ENCODE data around the gene CSE1L. TPM values are rescaled to one million over a fixed set of nuclear protein-coding genes. Genes with fewer than 3 reads are reported as not detected.
"Not testable (repeated sequence)": the region's sequence is repeated elsewhere in the genome, so short reads cannot be mapped to it uniquely, and the experiment has no call there.

Gene CSE1L
- polyA plus RNA-seq, 1 donor, result 56.4 TPM

DNA sequence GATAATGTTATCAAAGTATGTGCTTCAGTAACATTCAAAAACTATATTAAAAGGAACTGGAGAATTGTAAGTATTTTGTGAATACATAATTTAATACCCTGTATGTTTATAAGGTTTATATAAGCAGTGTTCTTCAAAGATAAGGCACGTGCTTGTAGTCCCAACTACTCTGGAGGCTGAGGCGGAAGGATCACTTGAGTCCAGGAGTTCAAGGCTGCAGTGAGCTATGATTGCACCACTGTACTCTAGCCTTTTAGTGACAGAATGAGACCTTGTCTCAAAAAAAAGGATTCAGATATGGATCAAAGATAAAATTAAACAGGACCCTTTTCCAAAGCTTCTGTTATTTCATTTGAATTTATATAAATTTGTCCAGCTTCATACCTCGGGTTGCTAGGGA, 17.2 kb downstream of the CSE1L start:
- DNase-seq (ENCODE audit: low read depth), result no peak

DNA sequence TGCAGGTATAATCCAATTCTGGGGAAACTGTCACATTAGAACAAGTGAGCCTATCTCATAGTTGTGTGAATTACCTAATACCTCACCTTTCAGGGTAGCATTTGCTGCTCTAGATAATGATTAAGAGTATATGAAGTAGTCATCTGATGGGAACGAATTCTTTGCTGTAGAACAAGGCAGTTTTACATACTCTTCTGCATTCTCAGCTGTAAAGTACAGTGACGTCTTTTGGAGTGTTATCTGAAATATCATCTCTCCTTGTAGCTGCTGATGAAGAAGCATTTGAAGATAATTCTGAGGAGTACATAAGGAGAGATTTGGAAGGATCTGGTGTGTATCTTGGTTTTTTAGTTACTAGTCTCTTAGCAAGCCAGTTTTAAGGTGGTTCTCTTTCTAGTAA, 28.4 kb downstream of the CSE1L start:
- no peak for DNase-seq (ENCODE audit: low read depth)

DNA sequence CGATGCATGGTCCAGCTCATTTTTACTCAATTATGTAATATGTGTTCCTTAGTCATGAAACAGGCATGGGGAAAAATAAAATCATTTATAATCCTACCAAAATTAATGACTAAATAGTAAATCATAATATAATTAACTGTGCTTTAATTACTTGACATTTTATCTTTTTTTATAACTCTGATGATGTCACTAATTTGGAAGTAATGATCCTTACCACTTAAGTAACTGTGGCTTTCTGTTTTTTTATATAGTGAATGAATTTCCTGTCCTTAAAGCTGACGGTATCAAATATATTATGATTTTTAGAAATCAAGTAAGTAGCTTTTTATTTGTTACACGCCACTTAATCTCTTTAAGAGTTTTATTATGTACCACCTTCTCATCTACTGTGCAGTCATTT, 32.2 kb downstream of the CSE1L start:
- DNase-seq (ENCODE audit: low read depth), result no peak

DNA sequence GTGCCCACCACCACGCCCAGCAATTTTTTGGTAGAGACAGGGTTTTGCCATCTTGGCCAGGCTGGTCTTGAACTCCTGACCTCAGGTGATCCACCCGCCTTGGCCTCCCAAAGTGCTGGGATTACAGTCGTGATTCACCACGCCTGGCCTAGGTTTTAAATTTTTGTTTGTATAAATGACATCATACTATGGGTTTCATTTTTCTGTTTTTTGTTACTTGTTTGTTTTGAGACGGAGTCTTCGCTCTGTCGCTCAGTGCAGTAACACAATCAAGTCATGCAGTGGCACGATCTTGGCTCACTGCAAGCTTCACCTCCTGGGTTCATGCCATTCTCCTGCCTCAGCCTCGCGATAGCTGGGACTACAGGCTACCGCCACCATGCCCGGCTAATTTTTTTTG, 36.2 kb downstream of the CSE1L start:
- not testable (repeated sequence) for DNase-seq (ENCODE audit: low read depth)

DNA sequence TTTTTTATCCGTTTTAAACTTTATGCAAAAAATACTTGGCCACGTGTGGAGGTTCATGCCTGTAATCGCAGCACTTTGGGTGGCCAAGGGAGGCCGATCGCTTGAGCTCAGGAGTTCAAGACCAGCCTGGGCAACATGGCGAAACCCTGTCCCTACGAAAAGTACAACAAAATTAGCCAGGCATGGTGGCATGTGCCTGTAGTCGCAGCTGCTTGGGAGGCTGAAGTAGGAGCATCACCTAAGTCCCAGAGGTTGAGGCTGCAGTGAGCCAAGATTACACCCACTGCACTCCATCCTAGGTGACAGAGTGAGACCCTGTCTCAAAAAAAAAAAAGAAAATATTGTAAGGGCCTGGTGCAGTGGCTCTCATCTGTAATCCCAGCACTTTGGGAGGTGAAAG, 45.0 kb downstream of the CSE1L start:
- DNase-seq (ENCODE audit: low read depth), result no peak

DNA sequence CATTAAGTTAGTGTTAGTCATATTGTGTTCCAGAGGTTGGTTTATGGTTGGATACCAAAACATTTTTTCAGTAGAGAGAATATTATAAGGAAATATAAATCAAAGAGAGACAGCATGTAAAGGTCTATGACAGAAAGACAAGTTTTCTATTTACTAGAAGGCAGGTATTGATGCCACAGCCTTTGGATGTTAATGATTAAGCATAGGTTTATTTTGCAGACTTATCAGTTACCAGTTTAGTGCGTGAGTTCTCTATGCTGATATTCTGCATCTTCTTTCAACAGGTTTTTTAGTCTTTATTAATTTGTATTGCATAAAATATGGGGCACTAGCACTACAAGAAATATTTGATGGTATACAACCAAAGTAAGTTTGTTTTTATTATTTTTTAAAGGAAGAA, 45.6 kb downstream of the CSE1L start:
- no peak for DNase-seq (ENCODE audit: low read depth)

DNA sequence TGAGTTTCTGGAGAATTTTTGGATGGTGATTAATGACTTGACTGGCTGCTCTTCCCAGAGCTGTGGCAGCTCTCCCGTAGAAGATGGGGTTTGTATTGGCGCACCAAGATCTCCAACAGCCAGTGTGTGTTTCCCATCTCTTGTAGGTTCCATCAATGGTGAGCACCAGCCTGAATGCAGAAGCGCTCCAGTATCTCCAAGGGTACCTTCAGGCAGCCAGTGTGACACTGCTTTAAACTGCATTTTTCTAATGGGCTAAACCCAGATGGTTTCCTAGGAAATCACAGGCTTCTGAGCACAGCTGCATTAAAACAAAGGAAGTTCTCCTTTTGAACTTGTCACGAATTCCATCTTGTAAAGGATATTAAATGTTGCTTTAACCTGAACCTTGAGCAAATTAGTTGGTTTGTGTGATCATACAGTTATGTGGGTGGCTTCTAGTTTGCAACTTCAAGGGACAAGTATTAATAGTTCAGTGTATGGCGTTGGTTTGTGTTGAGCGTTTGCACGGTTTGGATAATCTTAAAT, 50.2 kb downstream of the CSE1L start:
- no peak for DNase-seq (ENCODE audit: low read depth)

DNA sequence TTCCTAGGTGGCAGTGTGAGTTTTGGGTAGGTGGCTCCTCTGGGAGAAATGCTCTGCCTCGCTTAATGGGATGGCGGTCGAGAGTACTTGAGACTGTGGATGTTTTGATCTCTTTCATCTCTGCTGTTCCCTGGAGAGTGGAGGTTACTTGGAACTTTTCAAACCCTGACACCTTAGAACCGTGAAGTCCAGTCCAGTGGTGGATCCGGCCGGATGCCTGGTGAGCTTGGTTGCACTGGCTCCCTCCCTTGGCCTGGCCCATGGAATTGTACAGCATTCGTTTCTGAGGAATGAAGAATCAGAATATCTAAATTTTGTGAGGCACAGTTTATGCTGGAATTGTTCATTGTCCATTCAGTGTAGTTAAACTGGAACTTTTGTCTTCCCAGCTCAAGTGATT, 51.0 kb downstream of the CSE1L start:
- DNase-seq (ENCODE audit: low read depth), result no peak

DNA sequence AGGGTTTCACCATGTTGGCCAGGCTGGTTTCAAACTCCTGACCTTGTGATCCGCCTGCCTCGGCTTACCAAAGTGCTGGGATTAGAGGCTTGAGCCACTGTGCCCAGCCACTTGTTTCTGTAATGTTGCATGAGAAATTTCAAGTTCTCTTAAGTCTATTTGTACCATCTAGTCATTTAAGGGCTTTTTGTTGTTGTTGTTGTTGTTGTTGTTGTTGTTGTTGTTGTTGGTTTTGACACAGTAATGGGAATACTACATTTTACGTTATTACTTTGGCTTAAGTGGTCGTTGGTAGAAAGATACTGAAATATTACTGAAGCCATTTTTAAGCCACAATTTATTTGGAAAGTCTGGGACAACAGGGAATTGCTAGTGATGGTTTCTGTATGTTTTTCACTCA, 52.0 kb downstream of the CSE1L start:
- DNase-seq (ENCODE audit: low read depth), result no peak

DNA sequence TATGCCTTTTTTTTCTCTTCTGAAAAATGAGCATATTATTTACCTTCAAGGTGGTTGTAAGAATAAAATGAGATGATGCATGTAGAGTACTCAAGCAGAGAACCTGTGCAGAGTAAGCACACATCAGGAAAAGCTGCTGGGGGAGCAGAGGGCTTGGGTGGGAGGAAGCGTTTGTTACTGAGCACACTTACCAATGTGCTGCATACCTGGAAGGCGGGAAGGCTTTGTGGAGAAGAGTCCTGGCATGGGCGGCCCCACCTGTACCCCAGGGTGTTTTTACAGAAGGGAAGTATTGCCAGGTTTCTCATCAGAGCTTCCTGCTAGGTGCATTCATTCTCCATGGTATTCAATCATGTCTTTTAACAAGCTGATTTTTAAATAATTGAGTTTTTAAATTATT, 52.9 kb downstream of the CSE1L start:
- no peak for DNase-seq (ENCODE audit: low read depth)

DNA sequence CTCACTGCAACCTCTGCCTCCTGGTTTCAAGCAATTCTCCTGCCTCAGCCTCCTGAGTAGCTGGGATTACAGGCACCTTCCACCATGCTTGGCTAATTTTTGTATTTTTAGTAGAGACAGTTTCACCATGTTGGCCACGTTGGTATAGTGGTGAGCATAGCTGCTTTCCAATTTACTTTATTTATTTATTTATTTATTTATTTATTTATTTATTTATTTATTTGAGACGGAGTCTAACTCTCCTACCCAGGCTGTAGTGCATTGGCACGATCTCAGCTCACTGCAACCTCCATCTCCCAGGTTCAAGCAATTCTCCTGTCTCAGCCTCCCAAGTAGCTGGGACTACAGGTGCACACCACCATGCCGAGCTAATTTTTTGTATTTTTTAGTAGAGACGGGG, 54.2 kb downstream of the CSE1L start:
- not testable (repeated sequence) for DNase-seq (ENCODE audit: low read depth)

DNA sequence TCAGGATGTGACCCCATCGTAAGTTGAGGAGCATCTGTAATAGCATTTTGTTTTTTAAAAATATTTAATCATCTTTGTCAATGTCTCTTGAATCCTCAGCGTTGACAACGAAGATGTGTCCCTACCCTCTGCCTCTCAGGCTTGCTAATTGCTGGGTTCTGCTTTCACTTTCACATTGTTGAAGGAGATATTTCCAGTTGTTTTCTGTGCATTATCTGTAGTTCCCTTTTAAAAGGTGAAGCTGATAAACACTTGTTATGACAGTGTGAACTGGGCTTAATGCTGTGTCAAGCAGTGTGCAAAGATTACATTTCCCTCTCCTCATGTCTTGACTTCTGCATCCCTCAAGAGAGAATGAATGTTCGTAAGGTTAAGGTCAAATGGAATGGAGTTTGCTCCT, 54.9 kb downstream of the CSE1L start:
- no peak for DNase-seq (ENCODE audit: low read depth)

DNA sequence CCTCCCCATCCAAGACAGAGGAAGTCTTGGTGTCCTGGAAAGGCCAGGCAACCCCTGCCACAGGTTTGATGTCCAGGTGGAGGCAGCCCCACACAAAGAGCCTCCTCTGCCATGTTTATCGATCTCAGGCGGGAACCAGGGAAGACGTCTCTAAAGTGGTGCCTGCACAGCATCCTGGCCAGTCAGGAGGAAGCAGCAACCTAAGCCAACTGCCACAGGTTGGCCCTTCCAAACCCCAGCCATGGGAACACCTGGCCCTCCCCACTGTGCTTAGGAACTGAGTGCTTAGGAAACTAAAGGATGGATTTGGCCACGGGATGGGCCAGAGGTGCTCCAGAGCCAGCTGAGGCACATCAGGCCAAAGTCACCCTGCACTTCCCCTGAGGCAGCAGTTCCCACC, 56.9 kb downstream of the CSE1L start:
- no peak for DNase-seq (ENCODE audit: low read depth)

DNA sequence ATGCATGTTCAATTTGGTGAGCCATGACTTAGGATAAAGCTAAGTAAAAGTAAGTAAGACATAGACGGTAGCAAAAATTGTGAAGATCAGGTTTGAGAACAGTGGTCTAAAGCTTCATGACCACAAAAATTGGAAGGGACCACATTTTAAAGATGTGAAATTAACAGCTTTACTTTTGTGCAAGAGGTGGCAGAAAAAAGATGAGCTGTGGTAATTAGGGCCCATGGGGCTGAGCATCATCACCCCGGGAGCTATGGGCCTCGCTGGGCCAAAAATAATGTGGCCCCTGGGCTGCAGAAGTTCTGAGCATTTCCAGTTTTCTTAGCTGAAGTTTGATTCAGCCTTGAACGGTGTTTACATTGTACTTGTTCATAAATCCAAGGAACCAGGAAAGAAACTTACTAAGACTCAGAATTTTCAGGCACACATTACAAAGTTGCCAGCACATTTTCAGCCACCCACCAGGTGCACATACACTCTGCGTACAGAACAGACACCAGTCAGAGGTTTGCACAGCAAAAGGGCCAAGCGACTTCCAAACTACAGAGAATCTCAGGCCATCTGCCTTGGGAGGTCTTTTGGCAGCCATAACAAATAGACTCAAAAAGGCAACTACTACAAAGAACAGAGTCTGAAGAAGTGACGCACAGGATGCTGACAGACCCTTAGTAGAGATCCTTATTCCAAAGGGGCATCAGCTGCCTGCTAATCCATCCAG, 57.7 kb downstream of the CSE1L start:
- no peak for DNase-seq (ENCODE audit: low read depth)

DNA sequence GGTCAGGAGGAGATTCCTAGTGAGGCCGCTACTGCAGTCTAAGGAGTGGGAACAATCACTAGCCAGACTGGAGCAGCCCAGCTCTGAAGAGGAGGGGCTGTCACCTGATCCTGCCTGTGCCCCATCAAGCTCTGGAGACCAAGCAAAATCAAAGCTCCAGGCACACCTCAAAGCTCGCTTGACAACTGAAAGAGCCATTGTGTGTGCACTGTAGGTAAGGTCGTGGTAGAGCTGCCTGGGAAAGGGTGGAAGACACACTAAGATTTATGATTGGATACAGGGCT, 58.2 kb downstream of the CSE1L start:
- DNase-seq (ENCODE audit: low read depth), result no peak

DNA sequence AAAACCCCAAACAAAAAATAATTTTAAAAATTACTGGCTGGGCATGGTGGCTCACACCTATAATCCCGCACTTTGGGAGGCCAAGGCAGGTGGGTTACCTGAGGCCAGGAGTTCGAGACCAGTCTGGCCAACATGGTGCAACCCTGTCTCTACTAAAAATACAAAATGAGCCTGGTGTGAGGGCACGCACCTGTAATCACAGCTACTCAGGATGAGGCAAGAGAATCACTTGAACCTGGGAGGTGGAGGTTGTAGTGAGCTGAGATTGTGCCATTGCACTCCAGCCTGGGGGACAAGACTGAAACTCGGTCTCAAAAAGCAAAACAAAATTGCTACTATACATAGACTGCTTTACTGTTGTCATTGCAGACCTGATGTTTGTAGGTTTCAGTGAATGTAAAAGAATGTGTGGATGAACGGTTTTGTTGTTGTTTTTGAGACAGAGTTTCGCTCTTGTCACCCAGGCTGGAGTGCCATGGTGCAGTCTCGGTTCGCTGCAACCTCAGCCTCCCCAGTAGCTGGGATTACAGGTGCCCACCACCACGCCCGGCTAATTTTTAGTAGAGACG, 59.0 kb downstream of the CSE1L start:
- not testable (repeated sequence) for DNase-seq (ENCODE audit: low read depth)

DNA sequence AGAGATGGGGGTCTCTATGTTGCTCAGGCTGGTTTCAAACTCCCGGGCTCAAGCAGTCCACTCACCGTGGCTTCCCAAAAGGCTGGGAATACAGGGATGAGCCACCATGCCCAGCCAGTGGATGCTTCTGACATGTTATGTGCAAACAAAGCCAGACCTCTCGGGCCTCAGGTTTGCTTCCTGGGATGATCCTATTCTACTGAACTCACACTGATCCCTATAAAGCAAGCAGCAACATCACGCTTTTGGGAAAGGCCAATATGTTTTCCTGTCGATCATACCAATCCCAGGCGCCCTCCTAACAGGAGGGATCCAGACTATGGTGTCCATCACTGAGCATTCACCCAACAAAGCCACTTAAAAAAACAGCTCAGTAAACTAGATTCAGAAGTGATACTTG, 60.2 kb downstream of the CSE1L start:
- DNase-seq (ENCODE audit: low read depth), result no peak

DNA sequence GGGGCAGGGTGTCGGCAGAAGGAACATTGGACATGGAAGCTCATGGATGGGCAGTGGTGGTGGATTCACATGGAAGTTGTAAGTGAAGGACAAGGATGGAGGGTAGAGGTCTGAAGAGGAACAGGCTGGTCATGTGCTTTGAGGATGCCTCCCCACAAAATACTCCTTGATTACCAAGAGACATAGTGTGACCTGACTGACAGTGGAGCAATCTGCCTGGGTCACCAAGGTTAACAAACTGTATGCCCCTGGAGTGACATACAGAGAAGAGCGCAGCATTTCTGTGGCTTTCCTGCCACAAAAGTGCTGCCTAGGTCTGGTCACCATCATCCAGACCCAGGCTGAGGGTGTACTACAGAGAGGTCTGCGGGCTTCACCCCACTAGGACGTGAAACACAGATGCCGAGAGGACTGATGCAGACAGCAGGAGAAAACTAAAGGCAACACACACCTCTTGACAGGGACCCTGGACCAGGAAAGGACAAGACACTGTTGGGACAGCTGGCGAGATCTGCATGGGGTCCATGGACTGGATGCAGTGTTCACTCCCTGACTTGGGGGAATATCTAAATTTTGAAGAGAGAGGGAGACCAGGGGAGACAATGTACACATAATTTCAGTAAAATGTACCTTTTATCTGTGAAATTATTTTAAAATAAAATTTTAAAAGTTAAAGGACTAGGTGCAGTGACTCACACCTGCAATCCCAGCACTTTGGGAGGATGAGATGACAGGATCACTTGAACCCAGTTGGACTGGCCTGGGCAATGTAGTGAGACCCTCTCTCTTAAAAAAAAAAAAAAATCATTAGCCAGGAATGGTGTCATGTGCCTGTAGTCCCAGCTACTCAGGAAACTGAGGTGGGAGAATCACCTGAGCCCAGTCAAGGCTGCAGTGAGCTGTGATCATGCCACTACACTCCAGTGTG, 64.9 kb downstream of the CSE1L start:
- DNase-seq (ENCODE audit: low read depth), result no peak

DNA sequence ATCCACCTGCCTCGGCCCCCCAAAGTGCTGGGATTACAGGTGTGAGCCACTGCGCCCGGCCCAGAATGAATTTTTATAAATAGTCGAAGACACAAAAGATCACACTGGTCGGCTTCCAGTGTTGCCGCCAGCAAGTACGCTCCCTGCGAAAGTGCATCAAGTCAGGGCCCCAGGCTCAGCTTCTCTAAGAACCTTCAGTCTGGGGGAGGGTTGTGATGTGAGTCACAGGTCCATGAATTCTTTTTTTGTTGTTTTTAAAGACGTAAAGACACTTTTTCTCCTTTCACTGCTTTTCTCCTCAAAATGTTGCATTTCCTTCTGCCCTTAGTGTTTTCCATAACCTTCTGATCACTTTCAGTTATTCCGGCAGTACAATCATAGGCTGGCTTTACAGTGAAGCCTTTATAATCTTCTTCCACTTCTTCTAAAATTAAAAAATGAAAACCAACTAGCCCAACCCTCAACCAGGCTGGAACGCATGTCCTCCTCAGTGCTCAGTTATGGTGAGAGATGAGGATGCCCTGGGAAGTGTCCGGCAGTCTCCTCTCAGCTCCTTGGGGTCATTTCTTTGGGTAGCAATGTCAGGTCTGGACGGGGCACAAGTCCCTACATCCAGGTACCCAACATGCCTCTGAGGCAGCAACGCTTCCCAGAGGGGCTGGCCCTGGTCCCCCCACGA, 66.6 kb downstream of the CSE1L start:
- DNase-seq (ENCODE audit: low read depth), result no peak

DNA sequence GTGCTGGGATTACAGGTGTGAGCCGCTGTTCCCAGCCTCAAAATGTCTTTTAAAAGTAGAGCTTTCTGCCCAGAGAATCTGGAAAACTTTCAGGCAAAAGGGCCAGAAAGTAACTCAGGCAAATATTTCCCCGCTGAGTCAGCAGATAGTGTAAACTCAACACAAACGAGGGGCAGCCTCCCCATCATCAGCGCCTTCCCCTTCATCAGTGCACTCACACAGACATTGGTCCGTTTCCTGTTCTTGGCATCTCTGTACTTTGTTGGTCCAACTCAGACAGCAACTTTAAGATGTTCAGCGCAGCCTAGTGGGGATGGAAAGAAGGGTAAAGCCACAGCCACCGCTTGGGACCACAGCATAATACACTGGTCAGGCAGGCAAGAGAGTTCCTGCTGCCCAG, 69.5 kb downstream of the CSE1L start:
- no peak for DNase-seq (ENCODE audit: low read depth)

DNA sequence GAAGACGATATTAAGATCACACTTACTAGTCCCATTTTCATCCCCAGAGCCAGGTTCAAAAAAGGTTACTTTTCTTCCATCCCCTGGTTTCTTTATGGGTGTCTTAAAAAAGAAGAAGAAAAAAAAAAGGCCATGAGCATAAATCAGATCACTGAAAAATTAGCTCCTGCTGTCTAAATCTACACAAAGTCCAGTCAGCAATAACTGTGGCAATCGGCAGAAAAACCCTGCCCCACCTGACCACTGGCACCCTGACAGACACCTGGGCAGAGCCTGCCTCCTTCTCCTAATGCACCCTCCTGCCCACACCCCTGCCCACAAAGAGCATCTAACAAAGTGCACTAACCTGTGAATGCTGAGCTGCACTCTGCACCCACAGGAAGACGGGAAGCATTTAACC, 72.2 kb downstream of the CSE1L start:
- DNase-seq (ENCODE audit: low read depth), result no peak

DNA sequence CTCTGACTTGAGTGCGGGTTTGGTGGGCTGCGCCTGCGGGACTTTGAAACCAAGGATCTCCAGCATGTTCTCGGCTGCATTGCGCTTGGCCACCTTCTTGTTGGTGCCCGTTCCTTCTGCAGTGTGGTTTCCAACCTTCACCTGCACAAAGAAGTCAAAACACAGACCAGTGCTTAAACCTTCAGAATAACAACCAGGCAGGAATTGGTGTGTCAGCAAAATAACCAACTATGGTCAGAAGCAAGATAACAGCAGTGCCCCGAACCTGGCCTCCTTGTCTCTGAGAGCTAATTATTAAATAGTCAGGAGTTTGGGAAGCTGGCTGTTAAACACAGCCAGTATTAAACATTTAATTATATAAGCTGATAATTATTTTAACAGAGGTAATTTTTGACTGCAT, 73.9 kb downstream of the CSE1L start:
- no peak for DNase-seq (ENCODE audit: low read depth)

All from forelimb muscle (tissue), 1 donor.